Loucy (cell line): Measurements from ENCODE around the gene NSL1.

Experiments used
- H2AFZ ChIP-seq: fragments of 200-600 bp; sonication (generic); 2 replicates; pipeline ENCODE4 v1.6.0; 2016; ENCODE audit warnings: antibody characterized with exemption, mild to moderate bottlenecking, low read length, moderate library complexity
- H3F3A ChIP-seq: fragments of 200-600 bp; 2 replicates; pipeline ENCODE4 v1.6.0; 2016; ENCODE audit warnings: antibody characterized with exemption, low read depth, mild to moderate bottlenecking
- H3K27me3 ChIP-seq: fragments of 200-600 bp; sonication (generic); 2 replicates; pipeline ENCODE4 v1.6.1; 2014; ENCODE audit warnings: low read length, mild to moderate bottlenecking; ENCODE audit not compliant: insufficient read depth, poor library complexity, severe bottlenecking
- H3K36me3 ChIP-seq: fragments of 200-600 bp; sonication (generic); 2 replicates; pipeline ENCODE4 v1.6.1; 2016; ENCODE audit warnings: low read length; ENCODE audit not compliant: insufficient read depth
- H3K4me1 ChIP-seq: fragments of 200-600 bp; sonication (generic); 2 replicates; pipeline ENCODE4 v1.5.1; 2014; ENCODE audit warnings: low read length, mild to moderate bottlenecking; ENCODE audit not compliant: insufficient read depth, poor library complexity, severe bottlenecking
- H3K4me2 ChIP-seq: fragments of 200-600 bp; sonication (generic); 2 replicates; pipeline ENCODE4 v1.6.0; 2014; ENCODE audit warnings: antibody characterized with exemption, low read length, low read depth, mild to moderate bottlenecking; ENCODE audit not compliant: poor library complexity, severe bottlenecking
- H3K4me3 ChIP-seq: fragments of 200-600 bp; sonication (generic); 2 replicates; pipeline ENCODE4 v1.5.1; 2014; ENCODE audit warnings: low read length, mild to moderate bottlenecking, mixed read lengths; ENCODE audit not compliant: poor library complexity, severe bottlenecking
- H3K79me2 ChIP-seq: fragments of 200-600 bp; sonication (generic); 2 replicates; pipeline ENCODE4 v1.6.1; 2014; ENCODE audit warnings: low read length; ENCODE audit not compliant: insufficient read depth
- H3K9ac ChIP-seq: fragments of 200-600 bp; sonication (generic); 2 replicates; pipeline ENCODE4 v1.6.0; 2014; ENCODE audit warnings: mild to moderate bottlenecking, low read depth, low read length, moderate library complexity; ENCODE audit not compliant: poor library complexity, severe bottlenecking
- H3K9me2 ChIP-seq: fragments of 200-600 bp; sonication (generic); replicated peaks from 2 replicates; pipeline ENCODE4 v1.6.1; 2016; ENCODE audit warnings: low read depth, low read length, mixed read lengths
- H3K9me3 ChIP-seq: fragments of 200-600 bp; sonication (generic); 2 replicates; pipeline ENCODE4 v1.6.1; 2014; ENCODE audit warnings: mild to moderate bottlenecking, antibody characterized with exemption, low read length, low read depth; ENCODE audit not compliant: insufficient read depth
- H4K20me1 ChIP-seq: fragments of 200-600 bp; sonication (generic); 2 replicates; pipeline ENCODE4 v1.6.0; 2014; ENCODE audit warnings: antibody characterized with exemption, low read length, mild to moderate bottlenecking; ENCODE audit not compliant: insufficient read depth, poor library complexity, severe bottlenecking
- EZH2phosphoT487 ChIP-seq: fragments of 200-600 bp; IDR thresholded peaks from 2 replicates; pipeline ENCODE4 v1.6.1; 2018; ENCODE audit warnings: antibody characterized with exemption, mild to moderate bottlenecking, moderate library complexity, borderline replicate concordance
- TF ChIP-seq, protein P1 (sequence below): fragments of 200-600 bp; sonication (generic); conservative IDR thresholded peaks from 2 replicates; pipeline ENCODE4 v1.5.1; 2014; ENCODE audit warnings: mild to moderate bottlenecking, antibody characterized with exemption, low read length

NSL1 gene

GRCh38 chr1:212701910-212702309 lies 89.7 kb downstream of the NSL1 start:
- H3K79me2 ChIP-seq: peaks cover 17% of the 10 kb centered on the region
- H3K36me3 ChIP-seq: no peaks in the 10 kb centered on the region
- no peak overlapping the region for H3K4me3 ChIP-seq
- H3K4me1 ChIP-seq: peaks cover 20% of the 10 kb centered on the region
- no peaks in the 10 kb centered on the region for H4K20me1 ChIP-seq
- no peaks in the 10 kb centered on the region for H3K27me3 ChIP-seq
- no peaks in the 10 kb centered on the region for H3K9me3 ChIP-seq
- no peak for TF ChIP-seq EZH2phosphoT487
- TF ChIP-seq, protein P1, sequence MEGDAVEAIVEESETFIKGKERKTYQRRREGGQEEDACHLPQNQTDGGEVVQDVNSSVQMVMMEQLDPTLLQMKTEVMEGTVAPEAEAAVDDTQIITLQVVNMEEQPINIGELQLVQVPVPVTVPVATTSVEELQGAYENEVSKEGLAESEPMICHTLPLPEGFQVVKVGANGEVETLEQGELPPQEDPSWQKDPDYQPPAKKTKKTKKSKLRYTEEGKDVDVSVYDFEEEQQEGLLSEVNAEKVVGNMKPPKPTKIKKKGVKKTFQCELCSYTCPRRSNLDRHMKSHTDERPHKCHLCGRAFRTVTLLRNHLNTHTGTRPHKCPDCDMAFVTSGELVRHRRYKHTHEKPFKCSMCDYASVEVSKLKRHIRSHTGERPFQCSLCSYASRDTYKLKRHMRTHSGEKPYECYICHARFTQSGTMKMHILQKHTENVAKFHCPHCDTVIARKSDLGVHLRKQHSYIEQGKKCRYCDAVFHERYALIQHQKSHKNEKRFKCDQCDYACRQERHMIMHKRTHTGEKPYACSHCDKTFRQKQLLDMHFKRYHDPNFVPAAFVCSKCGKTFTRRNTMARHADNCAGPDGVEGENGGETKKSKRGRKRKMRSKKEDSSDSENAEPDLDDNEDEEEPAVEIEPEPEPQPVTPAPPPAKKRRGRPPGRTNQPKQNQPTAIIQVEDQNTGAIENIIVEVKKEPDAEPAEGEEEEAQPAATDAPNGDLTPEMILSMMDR: peak; percentile 17; the same call in 1 of the 2 replicates
- H3F3A ChIP-seq: peaks cover 18% of the 10 kb centered on the region; the same call in 1 of the 2 replicates
- H2AFZ ChIP-seq: no peak overlapping the region
- no peak overlapping the region for H3K9ac ChIP-seq
- no peaks in the 10 kb centered on the region for H3K9me2 ChIP-seq
- H3K4me2 ChIP-seq: no peak overlapping the region

DNA sequence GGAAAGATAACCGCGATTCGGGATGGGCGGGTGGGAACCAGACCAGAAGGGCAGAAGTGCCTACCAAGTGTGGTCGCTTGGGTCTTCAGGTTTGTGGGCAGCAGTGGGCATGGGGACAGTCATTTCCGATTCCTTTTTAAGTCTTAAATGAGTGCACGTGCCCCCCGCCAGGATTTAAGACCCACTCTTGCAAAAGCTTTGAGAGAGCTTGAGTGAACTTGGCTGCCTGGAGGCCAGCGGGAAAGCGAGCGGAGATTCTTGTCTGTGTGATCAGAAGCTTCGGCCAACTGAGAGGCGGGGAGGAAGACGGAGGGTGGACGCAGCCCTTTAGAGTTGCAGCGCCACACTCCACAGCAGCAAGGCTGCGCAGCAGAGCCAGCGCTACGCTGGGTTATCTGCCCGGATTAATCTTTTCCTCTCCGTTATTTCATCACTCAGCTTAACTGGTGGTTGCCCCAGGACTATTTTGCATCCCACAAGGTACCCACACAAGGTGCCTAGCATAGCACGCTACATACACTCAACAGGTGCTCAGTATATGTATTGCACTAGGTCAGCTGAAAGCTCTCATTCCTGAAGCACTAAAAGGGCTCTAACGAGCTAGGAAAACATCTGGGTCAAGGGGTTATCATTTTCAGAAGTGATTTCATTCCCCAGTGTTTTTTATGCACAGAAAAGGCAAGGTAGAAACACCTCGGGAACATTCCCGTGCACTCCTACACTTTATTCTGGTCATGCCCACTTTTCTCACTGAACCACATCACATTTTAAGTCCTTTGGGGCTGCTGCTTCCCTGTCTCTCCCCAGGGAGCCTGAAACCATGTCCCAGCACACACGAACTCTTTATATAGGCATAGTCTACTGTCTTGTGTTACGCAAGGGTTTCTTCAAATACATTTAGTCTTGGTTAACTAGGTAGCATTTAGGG lies 90.4 kb downstream of the NSL1 start:
- H3K9me2 ChIP-seq: no peaks in the 10 kb centered on the region
- peaks cover 17% of the 10 kb centered on the region for H3K79me2 ChIP-seq
- H3K4me2 ChIP-seq: peak overlapping the region; percentile 96
- no peaks in the 10 kb centered on the region for H3K27me3 ChIP-seq
- no peaks in the 10 kb centered on the region for H3K9me3 ChIP-seq
- H4K20me1 ChIP-seq: no peaks in the 10 kb centered on the region
- H3K9ac ChIP-seq: peak overlapping the region; percentile 68
- no peaks in the 10 kb centered on the region for H3K36me3 ChIP-seq
- peak overlapping the region; percentile 83 for H3K4me3 ChIP-seq
- peak overlapping the region; percentile 99 for H2AFZ ChIP-seq
- peaks cover 18% of the 10 kb centered on the region; the same call in 1 of the 2 replicates for H3F3A ChIP-seq
- H3K4me1 ChIP-seq: peaks cover 20% of the 10 kb centered on the region
- TF ChIP-seq EZH2phosphoT487: no peak
- TF ChIP-seq, protein P1: no peak; the same call in 1 of the 2 replicates

GRCh38 chr1:212700223-212700891 lies 91.2 kb downstream of the NSL1 start:
- H3K27me3 ChIP-seq: no peaks in the 10 kb centered on the region
- H3F3A ChIP-seq: peaks cover 18% of the 10 kb centered on the region; the same call in 1 of the 2 replicates
- H3K36me3 ChIP-seq: no peaks in the 10 kb centered on the region
- H2AFZ ChIP-seq: peak overlapping the region; percentile 99
- H3K9ac ChIP-seq: peak overlapping the region; percentile 68
- H3K4me1 ChIP-seq: peaks cover 20% of the 10 kb centered on the region
- H3K79me2 ChIP-seq: peaks cover 17% of the 10 kb centered on the region
- no peaks in the 10 kb centered on the region for H3K9me3 ChIP-seq
- peak overlapping the region; percentile 83 for H3K4me3 ChIP-seq
- H4K20me1 ChIP-seq: no peaks in the 10 kb centered on the region
- H3K4me2 ChIP-seq: peak overlapping the region; percentile 96
- H3K9me2 ChIP-seq: no peaks in the 10 kb centered on the region
- TF ChIP-seq, protein P1: no peak
- TF ChIP-seq EZH2phosphoT487: no peak
